Uterus (tissue), 4 donors: ENCODE data around the gene SINHCAF. TPM values are rescaled to one million over a fixed set of nuclear protein-coding genes. Genes with fewer than 3 reads are reported as not detected.

ENCODE experiments used
- DNase-seq, 2 donors: peaks; one replicate each; pipeline ENCODE4 v3.0.0-alpha.2; 2019 to 2020
- H3K27ac ChIP-seq, 2 donors: fragments of 200-600 bp; sonication (generic); 1 replicate in 1 of 2; 2 replicates in 1 of 2; pipeline ENCODE4 v1.5.1; 2016 to 2018
- H3K27me3 ChIP-seq, 2 donors: fragments of 200-600 bp; sonication (generic); one replicate each; pipeline ENCODE4 v1.5.1; 2018 to 2019; ENCODE audit warnings: control low read depth in 1 of 2
- H3K36me3 ChIP-seq, 2 donors: fragments of 200-600 bp; sonication (generic); one replicate each; pipeline ENCODE4 v1.5.1; 2019; ENCODE audit warnings: control low read depth in 1 of 2
- H3K4me1 ChIP-seq, 2 donors: fragments of 200-600 bp; sonication (generic); one replicate each; pipeline ENCODE4 v1.5.1; 2018 to 2019; ENCODE audit warnings: control low read depth in 1 of 2
- H3K4me3 ChIP-seq, 2 donors: fragments of 200-600 bp; sonication (generic); 1 replicate in 1 of 2; 2 replicates in 1 of 2; pipeline ENCODE4 v1.5.1; 2018 to 2019; ENCODE audit warnings: mild to moderate bottlenecking in 1 of 2
- H3K9me3 ChIP-seq, 2 donors: fragments of 200-600 bp; sonication (generic); one replicate each; pipeline ENCODE4 v1.5.1; 2019; ENCODE audit warnings: control low read depth in 1 of 2
- POLR2A ChIP-seq, 2 donors: fragments of 450-650 bp; IDR thresholded peaks; one replicate each; pipeline ENCODE4 v1.6.1; 2016; ENCODE audit warnings: antibody characterized with exemption in 2 of 2, mild to moderate bottlenecking in 1 of 2, moderate library complexity in 1 of 2
- intact Hi-C: fragments of 100-400 bp; cut with DNase I; formaldehyde crosslinking; loops from one replicate; pipeline ENCODE4 v1.15.1; 2023; ENCODE audit warnings: low total_unique reads
- total RNA-seq, 4 donors: library from RNA; depleted of rRNA in 3 of 4; stranded (reverse); fragments of >200 nt in 3 of 4; gene quantifications; one replicate each; pipeline versions ENCODE4 v1.1.0 to v1.2.4, GENCODE V29; 2014 to 2023
- TF ChIP-seq, protein P1 (sequence below), 4 experiments: fragments of 200-600 bp in 2 of 4; fragments of 450-650 bp in 2 of 4; sonication (generic) in 2 of 4; IDR thresholded peaks; one replicate each; pipeline ENCODE4 v1.5.1; 2016 to 2019; ENCODE audit warnings: antibody characterized with exemption in 4 of 4, mild to moderate bottlenecking in 2 of 4, moderate library complexity in 1 of 4
- donor health status: DM: yes; HTN: yes; CAD: no.

SINHCAF gene
- total RNA-seq, 4 donors from 2014 or later, result 26.1 to 237 (median 109) TPM

DNA sequence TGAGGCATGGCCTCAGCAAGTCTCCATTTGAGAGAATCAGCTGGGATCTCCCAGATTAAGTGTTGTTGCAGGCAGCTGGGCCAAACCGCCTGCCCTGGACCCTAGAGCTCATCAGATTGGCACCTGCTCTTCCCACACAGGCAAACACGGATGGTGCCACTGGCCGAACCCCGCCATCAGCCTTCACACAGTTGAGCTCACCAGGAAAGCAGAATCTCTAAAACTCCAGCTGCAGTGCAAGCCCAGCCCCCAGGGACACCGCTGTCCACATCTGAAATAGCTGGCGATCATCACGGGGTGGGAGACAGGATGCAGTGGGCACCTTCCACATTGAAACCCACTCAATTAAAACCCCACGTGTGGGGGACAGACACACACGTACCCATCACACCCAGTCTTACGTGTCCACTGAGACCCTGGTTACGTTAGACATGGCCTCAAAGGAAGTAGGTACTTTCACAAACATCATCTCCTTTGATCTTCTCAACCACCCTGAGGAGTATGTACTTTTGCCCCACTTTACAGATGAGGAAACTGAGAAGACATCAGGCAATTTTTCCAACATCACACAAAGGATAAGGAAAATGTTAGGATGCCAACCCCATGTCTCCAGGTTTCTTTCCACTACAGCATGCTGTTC lies 88.8 kb downstream of the SINHCAF start:
- H3K4me3 ChIP-seq, result no peak overlapping the region
- no peaks in the 10 kb centered on the region for H3K36me3 ChIP-seq
- no peaks in the 10 kb centered on the region for H3K4me1 ChIP-seq
- no peak overlapping the region for H3K27ac ChIP-seq
- H3K9me3 ChIP-seq, result no peaks in the 10 kb centered on the region
- no peak for TF ChIP-seq POLR2A (IDR thresholded peaks at IDR 0.05)
- no peak for DNase-seq
- intact Hi-C loops, result no loop called here
- H3K27me3 ChIP-seq, result no peaks in the 10 kb centered on the region

DNA sequence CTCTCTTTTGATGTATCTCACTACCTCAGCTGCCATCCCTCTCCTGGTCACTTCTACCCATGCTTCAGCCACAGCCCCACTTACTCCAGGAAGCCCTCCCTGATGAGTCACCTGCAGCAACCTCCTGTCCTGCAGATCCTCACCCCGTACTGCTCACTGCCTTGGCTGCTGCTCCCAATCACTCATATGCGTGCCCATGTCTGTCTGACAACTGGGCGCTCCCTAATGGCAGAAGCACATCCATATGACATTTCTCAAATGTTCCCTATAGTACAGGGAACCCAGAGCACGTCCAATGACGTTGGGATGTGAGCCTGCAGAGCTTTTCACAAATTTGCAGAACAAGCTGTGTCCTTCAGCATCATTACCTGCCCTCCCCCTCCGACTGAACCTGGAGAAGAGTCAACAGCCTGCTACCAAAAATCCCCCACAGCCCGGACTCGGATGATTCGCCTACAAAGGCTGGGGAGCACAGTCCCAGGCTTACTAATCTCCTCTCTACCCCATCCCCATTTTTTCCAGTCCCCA lies 90.0 kb downstream of the SINHCAF start:
- intact Hi-C loops, result no loop called here
- no peak for DNase-seq
- no peaks in the 10 kb centered on the region for H3K9me3 ChIP-seq
- H3K27me3 ChIP-seq, result no peaks in the 10 kb centered on the region
- no peak overlapping the region for H3K27ac ChIP-seq
- H3K4me3 ChIP-seq, result no peak overlapping the region
- no peaks in the 10 kb centered on the region for H3K36me3 ChIP-seq
- no peaks in the 10 kb centered on the region for H3K4me1 ChIP-seq
- no peak for TF ChIP-seq POLR2A (IDR thresholded peaks at IDR 0.05)
- TF ChIP-seq, protein P1, sequence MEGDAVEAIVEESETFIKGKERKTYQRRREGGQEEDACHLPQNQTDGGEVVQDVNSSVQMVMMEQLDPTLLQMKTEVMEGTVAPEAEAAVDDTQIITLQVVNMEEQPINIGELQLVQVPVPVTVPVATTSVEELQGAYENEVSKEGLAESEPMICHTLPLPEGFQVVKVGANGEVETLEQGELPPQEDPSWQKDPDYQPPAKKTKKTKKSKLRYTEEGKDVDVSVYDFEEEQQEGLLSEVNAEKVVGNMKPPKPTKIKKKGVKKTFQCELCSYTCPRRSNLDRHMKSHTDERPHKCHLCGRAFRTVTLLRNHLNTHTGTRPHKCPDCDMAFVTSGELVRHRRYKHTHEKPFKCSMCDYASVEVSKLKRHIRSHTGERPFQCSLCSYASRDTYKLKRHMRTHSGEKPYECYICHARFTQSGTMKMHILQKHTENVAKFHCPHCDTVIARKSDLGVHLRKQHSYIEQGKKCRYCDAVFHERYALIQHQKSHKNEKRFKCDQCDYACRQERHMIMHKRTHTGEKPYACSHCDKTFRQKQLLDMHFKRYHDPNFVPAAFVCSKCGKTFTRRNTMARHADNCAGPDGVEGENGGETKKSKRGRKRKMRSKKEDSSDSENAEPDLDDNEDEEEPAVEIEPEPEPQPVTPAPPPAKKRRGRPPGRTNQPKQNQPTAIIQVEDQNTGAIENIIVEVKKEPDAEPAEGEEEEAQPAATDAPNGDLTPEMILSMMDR (IDR thresholded peaks at IDR 0.05), result no peak

DNA sequence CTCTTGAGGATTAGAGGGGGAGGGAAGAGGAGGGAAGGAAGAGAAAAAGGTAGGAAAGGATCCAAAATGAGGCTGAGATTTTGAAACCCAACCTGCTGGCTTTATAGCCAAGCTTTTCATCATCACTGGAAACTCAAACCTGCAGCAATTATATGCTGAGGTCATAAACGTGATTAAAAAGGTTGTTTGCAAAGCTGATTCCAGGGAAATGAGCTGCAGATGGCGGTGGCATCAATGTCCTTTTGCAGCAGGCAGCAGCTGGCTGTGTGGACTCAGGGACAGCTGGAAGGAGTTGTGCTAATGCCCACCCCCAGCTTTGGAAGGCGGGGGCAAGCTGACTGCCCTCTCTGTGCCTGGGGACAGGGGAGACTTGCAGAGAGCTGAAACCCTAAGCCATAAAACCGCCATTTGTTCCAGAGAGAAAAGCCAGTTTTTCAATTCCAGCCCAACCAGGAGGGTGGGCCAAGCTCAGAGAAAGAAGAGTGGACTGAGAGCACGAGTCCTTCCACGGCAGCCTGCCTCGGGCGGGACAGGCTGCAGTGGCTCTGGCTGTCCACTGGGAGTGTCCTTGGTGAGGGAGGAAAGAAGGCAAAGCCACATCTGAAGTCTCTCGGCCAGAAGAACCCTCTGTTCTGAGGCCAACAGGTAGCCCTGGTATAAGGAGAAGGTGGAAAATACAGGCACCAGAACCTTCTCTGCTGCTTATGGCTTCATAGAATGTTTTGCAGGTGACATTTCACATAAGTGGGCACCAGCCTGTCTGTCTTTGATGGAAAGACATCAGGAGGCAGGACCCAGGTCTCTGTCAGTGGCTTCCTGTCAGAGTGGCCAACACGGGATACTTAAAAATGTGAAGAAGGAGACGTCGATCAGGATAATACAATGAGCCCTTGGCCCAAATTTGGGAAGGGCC lies 90.7 kb downstream of the SINHCAF start:
- TF ChIP-seq POLR2A (IDR thresholded peaks at IDR 0.05), result no peak
- TF ChIP-seq, protein P1 (IDR thresholded peaks at IDR 0.05), result peak in 2 of 4 experiments; percentile 44 to 50
- intact Hi-C loops, result no loop called here
- Histone ChIP-seq H3K4me3 (no peak overlapping the region), H3K27ac (no peak overlapping the region), H3K36me3 (no peaks in the 10 kb centered on the region), H3K4me1 (no peaks in the 10 kb centered on the region), H3K27me3 (no peaks in the 10 kb centered on the region), H3K9me3 (no peaks in the 10 kb centered on the region)
- DNase-seq, result peak in 1 of 2 donors; percentile 35

DNA sequence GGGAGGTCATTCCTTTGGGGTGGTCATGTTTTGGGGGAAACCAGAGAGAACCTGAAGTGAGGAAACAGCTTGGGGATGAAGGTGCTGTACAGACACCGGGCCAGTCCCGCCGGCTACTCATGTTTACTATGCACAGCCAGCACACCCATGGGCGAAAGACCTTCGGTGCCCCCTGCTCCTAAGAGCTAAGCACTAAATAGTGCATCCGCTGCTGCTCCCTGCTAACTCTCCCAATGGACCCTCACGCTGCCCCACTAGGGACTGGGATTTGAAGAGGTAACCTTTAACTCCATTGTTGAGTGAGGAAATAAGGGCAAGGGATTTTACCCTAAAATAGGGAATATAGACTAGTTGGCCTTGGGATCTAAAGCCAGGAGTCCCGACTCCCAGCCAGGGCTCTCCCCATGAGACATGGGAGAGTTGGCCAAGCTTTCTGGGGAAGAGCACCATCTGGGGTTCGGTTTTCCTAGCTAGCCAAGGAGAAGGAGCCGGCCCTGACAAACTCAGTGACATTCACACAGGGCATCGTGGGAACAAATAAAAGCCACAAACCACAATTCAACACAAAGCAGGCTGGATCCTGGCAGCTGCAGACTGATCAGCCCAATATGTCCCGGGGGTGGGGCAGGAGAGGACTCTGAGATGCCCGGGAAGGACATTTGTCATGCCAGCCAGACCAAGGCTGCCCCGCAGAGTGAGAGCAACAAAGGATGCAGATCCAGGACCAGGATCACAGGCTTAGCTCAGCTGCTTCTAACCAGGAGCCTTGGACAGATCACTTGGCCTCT lies 91.7 kb downstream of the SINHCAF start:
- no peaks in the 10 kb centered on the region for H3K36me3 ChIP-seq
- H3K9me3 ChIP-seq, result no peaks in the 10 kb centered on the region
- no peak for DNase-seq
- H3K4me1 ChIP-seq, result no peaks in the 10 kb centered on the region
- H3K27me3 ChIP-seq, result no peaks in the 10 kb centered on the region
- H3K27ac ChIP-seq, result no peak overlapping the region
- H3K4me3 ChIP-seq, result no peak overlapping the region
- TF ChIP-seq, protein P1 (IDR thresholded peaks at IDR 0.05), result no peak
- TF ChIP-seq POLR2A (IDR thresholded peaks at IDR 0.05), result no peak
- intact Hi-C loops, result no loop called here

DNA sequence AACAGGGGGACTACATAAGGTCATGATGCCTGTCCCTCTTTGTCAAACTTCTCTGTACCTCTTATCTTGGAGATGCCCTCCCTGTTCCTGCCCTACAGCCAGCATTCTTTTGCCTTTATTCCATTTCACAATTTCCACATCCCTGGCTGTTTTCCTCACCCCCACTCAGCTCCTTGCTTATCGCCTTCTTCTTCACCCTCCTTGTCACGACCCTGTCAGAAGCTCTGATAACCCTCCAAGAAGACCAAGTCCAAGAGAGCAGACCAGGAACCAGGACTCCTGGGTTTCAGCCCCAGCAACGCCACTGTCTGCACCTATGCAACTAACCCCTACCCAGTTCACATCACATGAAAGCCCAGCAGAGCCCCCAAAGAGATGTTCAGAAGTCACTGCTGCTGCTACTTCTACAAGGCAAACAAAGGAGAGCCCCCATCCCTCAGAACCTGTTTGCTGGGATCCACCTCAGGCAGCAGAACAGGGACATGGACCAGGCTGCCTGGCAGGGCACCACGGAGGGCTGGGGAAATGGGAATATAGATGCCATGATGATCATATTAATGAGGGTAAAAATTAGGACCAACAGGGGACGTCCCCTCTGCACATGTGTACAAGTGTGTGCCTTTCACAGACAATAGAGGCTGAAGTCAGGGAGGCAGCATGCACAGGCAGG lies 92.8 kb downstream of the SINHCAF start:
- Histone ChIP-seq H3K27ac (no peak overlapping the region), H3K4me3 (no peak overlapping the region), H3K36me3 (no peaks in the 10 kb centered on the region), H3K27me3 (no peaks in the 10 kb centered on the region), H3K4me1 (no peaks in the 10 kb centered on the region), H3K9me3 (no peaks in the 10 kb centered on the region)
- TF ChIP-seq, protein P1 (IDR thresholded peaks at IDR 0.05), result no peak
- TF ChIP-seq POLR2A (IDR thresholded peaks at IDR 0.05), result no peak
- intact Hi-C loops, result no loop called here
- no peak for DNase-seq
